ENCODE data around the gene TNNT2. TPM values are rescaled to one million over a fixed set of nuclear protein-coding genes. Genes with fewer than 3 reads are reported as not detected.

The TNNT2 gene
- total and polyA plus RNA-seq, 2 of the 13 experiments (the other 11 are each of a cell fraction or from before 2014, with no cell fraction given): 0.20 to 0.63 TPM

- BruUV-seq (replicated peaks): no TSS peak
- Histone ChIP-seq H3K9ac (ENCODE audit: insufficient read depth, low read depth, low read length) (no peak overlapping the region), H3K4me1 (ENCODE audit: insufficient read depth, low read length) (0 out of 2 replicates have a peak, but pooled peaks cover 4% of the 10 kb centered on the region), H4K20me1 (ENCODE audit: insufficient read depth, low read length) (no peaks in the 10 kb centered on the region), H3K27ac (ENCODE audit: extremely low read length, insufficient read depth, low read length) (no peak overlapping the region), H3K9me3 (ENCODE audit: low read length) (no peaks in the 10 kb centered on the region), H3K79me2 (ENCODE audit: insufficient read depth, low read length) (no peaks in the 10 kb centered on the region), H3K4me3 (replicated peaks in 1 of 3; ENCODE audit: insufficient read depth in 1 of 3, low read depth in 2 of 3, low read length in 3 of 3) (no peak overlapping the region), H2AFZ (ENCODE audit: low read length) (no peak overlapping the region), H3K27me3 (ENCODE audit: control insufficient read depth in 1 of 2, insufficient read depth in 2 of 2, low read length in 2 of 2) (peaks cover 9 to 35% of the 10 kb centered on the region in 2 experiments), H3K4me2 (ENCODE audit: low read depth, low read length) (no peak overlapping the region), H3K36me3 (replicated peaks in 1 of 2; ENCODE audit: control insufficient read depth in 1 of 2, insufficient read depth in 2 of 2, low read length in 2 of 2) (no peaks in the 10 kb centered on the region)
- in situ Hi-C loops (cut with HindIII; ENCODE audit: extremely low pct_ligation_motif_present, low pct_unique_long_range_greater_than_20kb) (no loop called here), intact Hi-C loops (cut with micrococcal nuclease; ENCODE audit: unreplicated experiment) (no loop called here)
- 4% methylated on average over 5 of the region's 6 CpGs for WGBS (ENCODE audit: low lambda C conversion rate)
- TF ChIP-seq, protein P1, sequence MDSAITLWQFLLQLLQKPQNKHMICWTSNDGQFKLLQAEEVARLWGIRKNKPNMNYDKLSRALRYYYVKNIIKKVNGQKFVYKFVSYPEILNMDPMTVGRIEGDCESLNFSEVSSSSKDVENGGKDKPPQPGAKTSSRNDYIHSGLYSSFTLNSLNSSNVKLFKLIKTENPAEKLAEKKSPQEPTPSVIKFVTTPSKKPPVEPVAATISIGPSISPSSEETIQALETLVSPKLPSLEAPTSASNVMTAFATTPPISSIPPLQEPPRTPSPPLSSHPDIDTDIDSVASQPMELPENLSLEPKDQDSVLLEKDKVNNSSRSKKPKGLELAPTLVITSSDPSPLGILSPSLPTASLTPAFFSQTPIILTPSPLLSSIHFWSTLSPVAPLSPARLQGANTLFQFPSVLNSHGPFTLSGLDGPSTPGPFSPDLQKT (CRISPR knock-in tag; IDR thresholded peaks at IDR 0.05; ENCODE audit: borderline replicate concordance): no peak
- TF ChIP-seq MAF1 (CRISPR knock-in tag; IDR thresholded peaks at IDR 0.05; ENCODE audit: borderline replicate concordance): no peak
- no peak for TF ChIP-seq NCOA5 (CRISPR knock-in tag; IDR thresholded peaks at IDR 0.05)
- no peak for TF ChIP-seq ZSCAN21 (CRISPR knock-in tag; IDR thresholded peaks at IDR 0.05; ENCODE audit: borderline replicate concordance)
- TF ChIP-seq ZNF33B (CRISPR knock-in tag; IDR thresholded peaks at IDR 0.05): no peak
- no peak for TF ChIP-seq ZFYVE20 (CRISPR knock-in tag; IDR thresholded peaks at IDR 0.05; ENCODE audit: borderline replicate concordance, low read depth)
- TF ChIP-seq, protein P2, sequence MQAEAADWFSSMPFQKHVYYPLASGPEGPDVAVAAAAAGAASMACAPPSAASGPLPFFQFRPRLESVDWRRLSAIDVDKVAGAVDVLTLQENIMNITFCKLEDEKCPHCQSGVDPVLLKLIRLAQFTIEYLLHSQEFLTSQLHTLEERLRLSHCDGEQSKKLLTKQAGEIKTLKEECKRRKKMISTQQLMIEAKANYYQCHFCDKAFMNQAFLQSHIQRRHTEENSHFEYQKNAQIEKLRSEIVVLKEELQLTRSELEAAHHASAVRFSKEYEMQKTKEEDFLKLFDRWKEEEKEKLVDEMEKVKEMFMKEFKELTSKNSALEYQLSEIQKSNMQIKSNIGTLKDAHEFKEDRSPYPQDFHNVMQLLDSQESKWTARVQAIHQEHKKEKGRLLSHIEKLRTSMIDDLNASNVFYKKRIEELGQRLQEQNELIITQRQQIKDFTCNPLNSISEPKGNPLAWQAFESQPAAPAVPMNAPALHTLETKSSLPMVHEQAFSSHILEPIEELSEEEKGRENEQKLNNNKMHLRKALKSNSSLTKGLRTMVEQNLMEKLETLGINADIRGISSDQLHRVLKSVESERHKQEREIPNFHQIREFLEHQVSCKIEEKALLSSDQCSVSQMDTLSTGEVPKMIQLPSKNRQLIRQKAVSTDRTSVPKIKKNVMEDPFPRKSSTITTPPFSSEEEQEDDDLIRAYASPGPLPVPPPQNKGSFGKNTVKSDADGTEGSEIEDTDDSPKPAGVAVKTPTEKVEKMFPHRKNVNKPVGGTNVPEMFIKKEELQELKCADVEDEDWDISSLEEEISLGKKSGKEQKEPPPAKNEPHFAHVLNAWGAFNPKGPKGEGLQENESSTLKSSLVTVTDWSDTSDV (CRISPR knock-in tag; IDR thresholded peaks at IDR 0.05): no peak
- TF ChIP-seq, protein P3, sequence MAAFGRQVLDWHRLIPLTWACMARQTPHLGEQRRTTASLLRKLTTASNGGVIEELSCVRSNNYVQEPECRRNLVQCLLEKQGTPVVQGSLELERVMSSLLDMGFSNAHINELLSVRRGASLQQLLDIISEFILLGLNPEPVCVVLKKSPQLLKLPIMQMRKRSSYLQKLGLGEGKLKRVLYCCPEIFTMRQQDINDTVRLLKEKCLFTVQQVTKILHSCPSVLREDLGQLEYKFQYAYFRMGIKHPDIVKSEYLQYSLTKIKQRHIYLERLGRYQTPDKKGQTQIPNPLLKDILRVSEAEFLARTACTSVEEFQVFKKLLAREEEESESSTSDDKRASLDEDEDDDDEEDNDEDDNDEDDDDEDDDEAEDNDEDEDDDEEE (CRISPR knock-in tag; IDR thresholded peaks at IDR 0.05): no peak
- no peak for TF ChIP-seq KDM6A (CRISPR knock-in tag; IDR thresholded peaks at IDR 0.05; ENCODE audit: low read depth)
- TF ChIP-seq, protein P4, sequence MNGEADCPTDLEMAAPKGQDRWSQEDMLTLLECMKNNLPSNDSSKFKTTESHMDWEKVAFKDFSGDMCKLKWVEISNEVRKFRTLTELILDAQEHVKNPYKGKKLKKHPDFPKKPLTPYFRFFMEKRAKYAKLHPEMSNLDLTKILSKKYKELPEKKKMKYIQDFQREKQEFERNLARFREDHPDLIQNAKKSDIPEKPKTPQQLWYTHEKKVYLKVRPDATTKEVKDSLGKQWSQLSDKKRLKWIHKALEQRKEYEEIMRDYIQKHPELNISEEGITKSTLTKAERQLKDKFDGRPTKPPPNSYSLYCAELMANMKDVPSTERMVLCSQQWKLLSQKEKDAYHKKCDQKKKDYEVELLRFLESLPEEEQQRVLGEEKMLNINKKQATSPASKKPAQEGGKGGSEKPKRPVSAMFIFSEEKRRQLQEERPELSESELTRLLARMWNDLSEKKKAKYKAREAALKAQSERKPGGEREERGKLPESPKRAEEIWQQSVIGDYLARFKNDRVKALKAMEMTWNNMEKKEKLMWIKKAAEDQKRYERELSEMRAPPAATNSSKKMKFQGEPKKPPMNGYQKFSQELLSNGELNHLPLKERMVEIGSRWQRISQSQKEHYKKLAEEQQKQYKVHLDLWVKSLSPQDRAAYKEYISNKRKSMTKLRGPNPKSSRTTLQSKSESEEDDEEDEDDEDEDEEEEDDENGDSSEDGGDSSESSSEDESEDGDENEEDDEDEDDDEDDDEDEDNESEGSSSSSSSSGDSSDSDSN (CRISPR knock-in tag; IDR thresholded peaks at IDR 0.05): no peak
- no peak for TF ChIP-seq ZSCAN29 (CRISPR knock-in tag; conservative IDR thresholded peaks at IDR 0.05)
- TF ChIP-seq ZNF614 (CRISPR knock-in tag; IDR thresholded peaks at IDR 0.05; ENCODE audit: borderline replicate concordance): no peak
- TF ChIP-seq KAT7 (CRISPR knock-in tag; IDR thresholded peaks at IDR 0.05; ENCODE audit: borderline replicate concordance): no peak
- TF ChIP-seq ONECUT2 (CRISPR knock-in tag; IDR thresholded peaks at IDR 0.05): no peak
- no peak for TF ChIP-seq ZNF879 (CRISPR knock-in tag; IDR thresholded peaks at IDR 0.05)
- ATAC-seq (no peak), DNase-seq (ENCODE audit: low spot score) (no peak), FAIRE-seq (no peak)
- CTCF ChIA-PET (ENCODE audit: low intra/inter-chr PET ratio, low total read pairs): no interaction called here
- POLR2A ChIA-PET: no interaction called here
These were observed 45.1 kb upstream of the TNNT2 start for GRCh38 chr1:201422436-201423030.
